Cardiac fibroblast (primary cell): ENCODE measurements around the gene METTL2B.
"Not testable (repeated sequence)": the region's sequence is repeated elsewhere in the genome, so short reads cannot be mapped to it uniquely, and the experiment has no call there.

ENCODE experiments used
- DNase-seq, 2 donors: peaks; one replicate each; pipeline versions ENCODE4 v3.0.0 to v3.0.0-alpha.2; 2010; ENCODE audit warnings: low read depth in 2 of 2
- H3K4me3 ChIP-seq, 2 donors: replicated peaks in 1 of 2; 1 replicate in 1 of 2; 2 replicates in 1 of 2; pipeline ENCODE4 v1.5.1; 2011; ENCODE audit warnings: low read depth in 2 of 2, low read length in 2 of 2, mild to moderate bottlenecking in 2 of 2, moderate library complexity in 1 of 2
- CTCF ChIP-seq: IDR thresholded peaks from one replicate; pipeline ENCODE4 v1.5.1; 2011; ENCODE audit warnings: low read depth, mild to moderate bottlenecking, low read length, inconsistent platforms

METTL2B gene

GRCh38 chr7:128530855-128531104 lies 54.2 kb downstream of the METTL2B start:
- no peak for TF ChIP-seq CTCF
- no peak for DNase-seq
- peak overlapping the region; percentile 64 to 71 for H3K4me3 ChIP-seq

- DNase-seq = peak; percentile 74 to 92
- H3K4me3 ChIP-seq = peak overlapping the region; percentile 67 to 71
These were observed 54.8 kb downstream of the METTL2B start for GRCh38 chr7:128531105-128531954.

- H3K4me3 ChIP-seq = peak overlapping the region; percentile 67 to 71
- DNase-seq = peak; percentile 26 to 44
These were observed 55.5 kb downstream of the METTL2B start for GRCh38 chr7:128531955-128532478.

GRCh38 chr7:128532956-128533355 lies 56.4 kb downstream of the METTL2B start:
- H3K4me3 ChIP-seq = peak overlapping the region; percentile 1 to 46
- DNase-seq = peak in 1 of 2 donors; percentile 55

GRCh38 chr7:128537410-128537809 lies 60.9 kb downstream of the METTL2B start:
- peak; percentile 26 for TF ChIP-seq CTCF

GRCh38 chr7:128542530-128542929 lies 66.0 kb downstream of the METTL2B start:
- H3K4me3 ChIP-seq, DNase-seq: not testable (repeated sequence)

More at GRCh38 chr7:128537410-128537809, 60.9 kb downstream of the METTL2B start:
- not testable (repeated sequence) for H3K4me3 ChIP-seq
- peak; percentile 32 to 37 for DNase-seq

GRCh38 chr7:128543300-128543699 lies 66.8 kb downstream of the METTL2B start:
- H3K4me3 ChIP-seq, DNase-seq: not testable (repeated sequence)

GRCh38 chr7:128546319-128546851 lies 69.8 kb downstream of the METTL2B start:
- DNase-seq, H3K4me3 ChIP-seq: not testable (repeated sequence)

GRCh38 chr7:128550920-128551319 lies 74.4 kb downstream of the METTL2B start:
- no peak for DNase-seq
- H3K4me3 ChIP-seq = no peak overlapping the region
- no peak for TF ChIP-seq CTCF

- DNase-seq, H3K4me3 ChIP-seq: not testable (repeated sequence)
These were observed 77.8 kb downstream of the METTL2B start for GRCh38 chr7:128554394-128554793.
